ENCODE results near the gene KIF19. TPM values are rescaled to one million over a fixed set of nuclear protein-coding genes. Genes with fewer than 3 reads are reported as not detected.

Gene KIF19
- total and polyA plus RNA-seq, 2 of the 4 experiments (the other 2 are of a cell fraction), result not detected

DNA sequence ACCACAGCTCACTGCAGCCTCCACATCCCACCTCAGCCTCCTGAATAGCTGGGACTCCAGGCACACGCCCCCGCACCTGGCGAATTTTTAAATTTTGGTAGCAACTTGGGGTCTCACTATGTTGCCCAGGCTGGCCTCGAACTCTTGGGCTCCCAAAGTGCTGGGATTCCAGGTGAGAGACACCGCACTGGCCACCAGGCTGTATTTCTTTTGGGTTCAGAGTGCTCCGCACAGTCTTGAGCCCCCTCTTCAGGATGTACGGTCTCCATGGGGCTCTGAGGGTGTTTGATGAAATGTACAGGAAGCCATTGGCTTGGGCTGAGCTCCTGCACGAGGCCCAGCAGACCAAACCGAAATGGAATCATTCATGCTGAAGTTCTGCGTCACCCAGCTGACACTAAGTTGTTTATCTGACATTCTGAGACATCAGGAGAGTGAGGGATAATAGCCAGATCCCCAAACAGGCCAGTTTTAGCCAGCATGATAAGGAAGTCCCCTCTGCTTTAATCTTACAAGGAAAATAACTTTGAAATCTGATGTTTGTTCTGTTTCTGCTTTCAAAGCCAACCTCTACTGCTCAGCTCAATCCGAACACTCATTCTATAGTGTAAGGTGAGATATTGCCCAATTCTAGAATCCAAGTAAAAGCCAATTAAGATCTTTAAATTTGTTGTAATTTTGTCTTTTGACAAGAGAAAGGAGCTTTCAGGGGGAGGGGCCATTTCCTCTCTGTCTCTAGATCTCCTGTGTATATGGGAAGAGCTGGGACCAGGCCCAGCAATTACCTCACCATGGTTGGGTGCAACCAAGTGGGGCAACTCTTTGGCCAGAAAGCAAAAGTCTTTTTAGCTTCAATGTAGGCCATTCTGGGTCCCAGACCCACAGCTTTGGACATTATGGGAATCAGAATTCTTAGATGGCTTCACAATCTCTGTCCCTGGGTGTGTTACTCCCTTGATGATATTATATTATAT, 64.9 kb downstream of the KIF19 start:
- Histone ChIP-seq H3K56ac (ENCODE audit: extremely low read depth, insufficient read depth, low read length) (no peak overlapping the region), H3K27ac (ENCODE audit: insufficient read depth, low read length) (no peak overlapping the region), H3K9ac (ENCODE audit: low read depth, low read length) (no peak overlapping the region), H3K4me3 (ENCODE audit: insufficient read depth, low read depth, low read length) (no peak overlapping the region), H2BK20ac (ENCODE audit: low read depth, low read length) (no peak overlapping the region), H3K14ac (replicated peaks; ENCODE audit: low read depth, low read length) (no peak overlapping the region), H2AK9ac (replicated peaks; ENCODE audit: low read depth, low read length, poor library complexity) (no peak overlapping the region), H3K23ac (ENCODE audit: low read depth, low read length) (no peak overlapping the region), H2BK5ac (ENCODE audit: low read depth, low read length, poor library complexity, severe bottlenecking) (no peak overlapping the region), H3K9me3 (ENCODE audit: control insufficient read depth, insufficient read depth, low read length) (peaks cover 19% of the 10 kb centered on the region), H2AK5ac (ENCODE audit: low read depth, low read length) (no peak overlapping the region), H2BK120ac (ENCODE audit: low read depth, low read length) (no peak overlapping the region), H3K27me3 (ENCODE audit: control insufficient read depth, insufficient read depth, low read length) (no peaks in the 10 kb centered on the region), H3K18ac (ENCODE audit: low read depth, low read length) (no peak overlapping the region), H3K4me1 (ENCODE audit: control insufficient read depth, insufficient read depth, low read length) (no peaks in the 10 kb centered on the region), H3K9me1 (ENCODE audit: insufficient read depth, low read length) (no peaks in the 10 kb centered on the region), H3K4ac (ENCODE audit: low read depth, low read length) (no peak overlapping the region), H3K36me3 (ENCODE audit: control insufficient read depth, insufficient read depth, low read length) (no peaks in the 10 kb centered on the region), H4K8ac (ENCODE audit: low read depth in 2 of 2, low read length in 2 of 2) (no peak overlapping the region), H3K79me1 (ENCODE audit: low read depth in 1 of 2, low read length in 2 of 2) (no peaks in the 10 kb centered on the region), H2BK15ac (ENCODE audit: low read depth, low read length) (no peak overlapping the region), H3K4me2 (ENCODE audit: low read depth, low read length) (no peak overlapping the region), H2AFZ (replicated peaks; ENCODE audit: low read length, poor library complexity) (no peak overlapping the region), H4K20me1 (ENCODE audit: insufficient read depth, low read length) (no peaks in the 10 kb centered on the region), H4K5ac (ENCODE audit: low read depth, low read length) (no peak overlapping the region), H4K91ac (ENCODE audit: insufficient read depth, low read depth, low read length) (no peak overlapping the region)
- dilution Hi-C loops (cut with HindIII; ENCODE audit: low sequenced_read_pairs, unreplicated experiment), result no loop called here
- TF ChIP-seq RCOR1 (IDR thresholded peaks at IDR 0.05; ENCODE audit: insufficient replicate concordance, low read length), result no peak
- TF ChIP-seq POLR2A (IDR thresholded peaks at IDR 0.05; ENCODE audit: low read depth, low read length), result no peak
- no peak for TF ChIP-seq SMC3 (IDR thresholded peaks at IDR 0.05; ENCODE audit: low read depth, low read length)
- no peak for TF ChIP-seq BHLHE40 (IDR thresholded peaks at IDR 0.05; ENCODE audit: low read depth, low read length)
- no peak for TF ChIP-seq RFX5 (IDR thresholded peaks at IDR 0.05; ENCODE audit: low read depth, low read length)
- no peak for TF ChIP-seq CTCF (conservative IDR thresholded peaks at IDR 0.05; ENCODE audit: low read depth, low read length)
- TF ChIP-seq MXI1 (IDR thresholded peaks at IDR 0.05; ENCODE audit: borderline replicate concordance, low read depth, low read length), result no peak
- no peak for TF ChIP-seq CHD1 (IDR thresholded peaks at IDR 0.05; ENCODE audit: low read depth, low read length)
- TF ChIP-seq MAFK (IDR thresholded peaks at IDR 0.05; ENCODE audit: low read depth, low read length), result no peak
- no peak for TF ChIP-seq FOS (IDR thresholded peaks at IDR 0.05; ENCODE audit: low read depth, low read length)
- no peak for TF ChIP-seq MAZ (IDR thresholded peaks at IDR 0.05; ENCODE audit: borderline replicate concordance, low read depth, low read length)
- TF ChIP-seq CEBPB (IDR thresholded peaks at IDR 0.05; ENCODE audit: low read depth, low read length), result no peak
- TF ChIP-seq NFE2L2 (IDR thresholded peaks at IDR 0.05; ENCODE audit: low read depth, low read length), result no peak
- TF ChIP-seq, protein P1, sequence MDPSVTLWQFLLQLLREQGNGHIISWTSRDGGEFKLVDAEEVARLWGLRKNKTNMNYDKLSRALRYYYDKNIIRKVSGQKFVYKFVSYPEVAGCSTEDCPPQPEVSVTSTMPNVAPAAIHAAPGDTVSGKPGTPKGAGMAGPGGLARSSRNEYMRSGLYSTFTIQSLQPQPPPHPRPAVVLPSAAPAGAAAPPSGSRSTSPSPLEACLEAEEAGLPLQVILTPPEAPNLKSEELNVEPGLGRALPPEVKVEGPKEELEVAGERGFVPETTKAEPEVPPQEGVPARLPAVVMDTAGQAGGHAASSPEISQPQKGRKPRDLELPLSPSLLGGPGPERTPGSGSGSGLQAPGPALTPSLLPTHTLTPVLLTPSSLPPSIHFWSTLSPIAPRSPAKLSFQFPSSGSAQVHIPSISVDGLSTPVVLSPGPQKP (IDR thresholded peaks at IDR 0.05; ENCODE audit: borderline replicate concordance, low read depth, low read length), result no peak
- TF ChIP-seq RAD21 (IDR thresholded peaks at IDR 0.05; ENCODE audit: low read length), result no peak
- ATAC-seq (ENCODE audit: low read depth) (no peak), DNase-seq (no peak)
- 51% methylated on average over 5 of the region's 11 CpGs; no CpG with 5 or more reads in 1 of the 2 experiments for WGBS, 2 experiments (ENCODE audit: extremely low coverage in 2 of 2, insufficient read length in 1 of 2)
- BruUV-seq (replicated peaks), result no TSS peak
- ChIA-PET CTCF (no interaction called here), POLR2A (ENCODE audit: unreplicated experiment) (no interaction called here)
- in situ Hi-C loops (cut with MboI; ENCODE audit: low sequenced_read_pairs), result no loop called here
- intact Hi-C loops (cut with micrococcal nuclease), result no loop called here
